Type B pancreatic cell (in vitro differentiated cells): ENCODE results near the gene PAFAH2. TPM values are rescaled to one million over a fixed set of nuclear protein-coding genes. Genes with fewer than 3 reads are reported as not detected.

Experiments
- DNase-seq: peaks from one replicate; pipeline ENCODE4 v3.0.0; 2021; ENCODE audit warnings: mixed read lengths; ENCODE audit not compliant: unreplicated experiment; ENCODE audit errors: extremely low spot score
- H3K27ac Mint-ChIP-seq: 2 replicates; pipeline ENCODE4 v1.8.0; 2021; ENCODE audit warnings: mild to moderate bottlenecking, mixed read lengths
- H3K27me3 Mint-ChIP-seq: 2 replicates; pipeline ENCODE4 v1.8.0; 2021; ENCODE audit warnings: mixed read lengths
- H3K36me3 Mint-ChIP-seq: 2 replicates; pipeline ENCODE4 v1.8.0; 2021; ENCODE audit warnings: mixed read lengths
- H3K4me1 Mint-ChIP-seq: one replicate; pipeline ENCODE4 v1.8.0; 2021; ENCODE audit warnings: mixed read lengths; ENCODE audit not compliant: unreplicated experiment
- H3K4me3 Mint-ChIP-seq: 2 replicates; pipeline ENCODE4 v1.8.0; 2021; ENCODE audit warnings: mild to moderate bottlenecking, mixed read lengths
- H3K9me3 Mint-ChIP-seq: 2 replicates; pipeline ENCODE4 v1.8.0; 2021; ENCODE audit warnings: mixed read lengths
- total RNA-seq: library from RNA; stranded (reverse); gene quantifications from 2 replicates; pipeline ENCODE4 v1.2.1, GENCODE V29; 2021; ENCODE audit warnings: low replicate concordance
- TF ChIP-seq, protein P1 (sequence below): fragments of 200-600 bp; sonication (generic); conservative IDR thresholded peaks from 2 replicates; pipeline ENCODE4 v1.5.0; 2021; ENCODE audit warnings: antibody characterized with exemption, mild to moderate bottlenecking

The PAFAH2 gene
- total RNA-seq, 1 donor from 2014 or later, result 16.7 TPM

DNA sequence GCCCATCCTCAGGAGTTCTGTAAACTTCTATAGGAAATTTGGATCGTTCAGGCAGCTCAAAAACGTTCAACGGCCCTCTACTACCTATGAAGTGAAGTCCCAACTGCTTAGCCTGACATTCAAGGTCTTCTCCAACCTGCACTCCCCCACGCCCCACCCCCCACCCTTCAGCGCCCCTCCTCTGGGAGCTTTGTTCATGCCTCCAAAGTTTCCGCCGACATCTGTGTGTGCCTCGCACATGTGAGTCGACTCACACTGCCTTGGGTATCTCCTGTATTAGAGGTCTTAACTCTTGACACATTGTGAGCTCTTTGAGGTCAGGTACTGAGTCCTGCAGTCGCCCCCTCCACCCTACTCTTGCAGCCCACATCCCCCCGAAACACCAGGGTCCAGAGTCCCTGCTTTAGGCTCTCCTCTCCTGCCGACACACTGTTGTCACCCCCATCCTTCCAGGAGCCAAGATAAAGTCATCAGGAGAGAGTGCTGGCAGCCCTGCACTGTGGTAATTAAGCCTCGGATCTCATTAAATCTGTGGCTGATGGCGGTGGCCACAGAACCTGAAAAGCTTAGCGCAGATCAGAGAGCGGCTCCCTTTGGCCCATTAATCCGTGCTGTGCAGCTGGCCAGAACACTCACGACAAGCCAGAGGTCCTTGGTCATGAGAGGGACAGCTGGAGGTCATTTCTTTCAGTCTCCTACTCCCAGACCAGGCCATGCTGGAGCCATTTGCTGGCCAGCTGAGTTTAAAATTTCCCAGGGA, 1.4 kb upstream of the PAFAH2 start:
- TF ChIP-seq, protein P1, sequence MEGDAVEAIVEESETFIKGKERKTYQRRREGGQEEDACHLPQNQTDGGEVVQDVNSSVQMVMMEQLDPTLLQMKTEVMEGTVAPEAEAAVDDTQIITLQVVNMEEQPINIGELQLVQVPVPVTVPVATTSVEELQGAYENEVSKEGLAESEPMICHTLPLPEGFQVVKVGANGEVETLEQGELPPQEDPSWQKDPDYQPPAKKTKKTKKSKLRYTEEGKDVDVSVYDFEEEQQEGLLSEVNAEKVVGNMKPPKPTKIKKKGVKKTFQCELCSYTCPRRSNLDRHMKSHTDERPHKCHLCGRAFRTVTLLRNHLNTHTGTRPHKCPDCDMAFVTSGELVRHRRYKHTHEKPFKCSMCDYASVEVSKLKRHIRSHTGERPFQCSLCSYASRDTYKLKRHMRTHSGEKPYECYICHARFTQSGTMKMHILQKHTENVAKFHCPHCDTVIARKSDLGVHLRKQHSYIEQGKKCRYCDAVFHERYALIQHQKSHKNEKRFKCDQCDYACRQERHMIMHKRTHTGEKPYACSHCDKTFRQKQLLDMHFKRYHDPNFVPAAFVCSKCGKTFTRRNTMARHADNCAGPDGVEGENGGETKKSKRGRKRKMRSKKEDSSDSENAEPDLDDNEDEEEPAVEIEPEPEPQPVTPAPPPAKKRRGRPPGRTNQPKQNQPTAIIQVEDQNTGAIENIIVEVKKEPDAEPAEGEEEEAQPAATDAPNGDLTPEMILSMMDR, result no peak
- Mint-ChIP-seq H3K36me3 (no peaks in the 10 kb centered on the region), H3K27me3 (peaks cover 3% of the 10 kb centered on the region), H3K27ac (peak overlapping the region; percentile 8), H3K9me3 (no peaks in the 10 kb centered on the region), H3K4me1 (peaks cover 14% of the 10 kb centered on the region), H3K4me3 (no peak overlapping the region)
- DNase-seq, result no peak

DNA sequence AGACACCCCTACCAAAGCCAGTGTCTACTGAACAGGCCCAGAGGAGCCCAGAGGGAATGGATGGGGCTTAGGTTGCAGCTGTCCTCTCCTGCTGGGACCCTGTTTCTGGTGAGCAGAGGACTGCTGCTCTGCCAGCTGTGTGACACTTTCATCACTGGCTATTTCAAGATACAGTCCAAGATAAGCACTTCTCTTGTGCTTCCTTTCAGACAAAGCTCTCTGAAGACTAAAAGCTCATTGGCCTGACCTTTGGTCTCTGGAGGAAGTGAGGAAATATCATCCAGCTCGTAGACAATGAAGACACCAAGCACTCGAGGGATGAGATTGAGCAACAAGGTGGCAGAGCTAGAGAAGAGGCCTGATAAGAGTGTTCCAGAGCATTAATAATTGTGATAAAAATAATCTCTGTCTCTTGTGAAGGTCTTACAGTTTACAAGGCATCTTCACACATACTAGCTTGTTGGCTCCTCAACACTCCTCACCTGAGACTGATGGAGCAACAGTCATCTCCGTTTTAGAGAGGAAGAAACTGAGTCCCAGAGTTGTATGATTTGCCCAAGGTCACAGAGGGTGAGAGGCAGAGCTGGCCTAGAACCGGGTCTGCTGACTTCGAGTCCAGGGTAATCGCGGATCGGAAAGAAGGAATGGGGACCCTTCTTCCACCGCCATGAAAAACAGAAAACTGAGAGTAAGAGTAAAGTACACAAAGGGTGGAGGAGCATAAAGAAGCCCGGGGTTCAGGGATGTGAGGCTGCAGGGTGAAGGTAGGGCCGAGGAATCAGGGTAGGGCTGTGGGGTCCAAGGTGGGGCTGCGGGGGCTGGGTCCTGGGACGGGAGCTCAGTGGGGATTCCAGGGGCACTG, 666 bp downstream of the PAFAH2 start:
- no peak for DNase-seq
- TF ChIP-seq, protein P1, result no peak
- H3K27ac Mint-ChIP-seq, result peak overlapping the region; percentile 96
- H3K9me3 Mint-ChIP-seq, result no peaks in the 10 kb centered on the region
- peaks cover 24% of the 10 kb centered on the region for H3K4me1 Mint-ChIP-seq
- no peaks in the 10 kb centered on the region for H3K27me3 Mint-ChIP-seq
- peak overlapping the region; percentile 96 for H3K4me3 Mint-ChIP-seq
- H3K36me3 Mint-ChIP-seq, result no peaks in the 10 kb centered on the region

DNA sequence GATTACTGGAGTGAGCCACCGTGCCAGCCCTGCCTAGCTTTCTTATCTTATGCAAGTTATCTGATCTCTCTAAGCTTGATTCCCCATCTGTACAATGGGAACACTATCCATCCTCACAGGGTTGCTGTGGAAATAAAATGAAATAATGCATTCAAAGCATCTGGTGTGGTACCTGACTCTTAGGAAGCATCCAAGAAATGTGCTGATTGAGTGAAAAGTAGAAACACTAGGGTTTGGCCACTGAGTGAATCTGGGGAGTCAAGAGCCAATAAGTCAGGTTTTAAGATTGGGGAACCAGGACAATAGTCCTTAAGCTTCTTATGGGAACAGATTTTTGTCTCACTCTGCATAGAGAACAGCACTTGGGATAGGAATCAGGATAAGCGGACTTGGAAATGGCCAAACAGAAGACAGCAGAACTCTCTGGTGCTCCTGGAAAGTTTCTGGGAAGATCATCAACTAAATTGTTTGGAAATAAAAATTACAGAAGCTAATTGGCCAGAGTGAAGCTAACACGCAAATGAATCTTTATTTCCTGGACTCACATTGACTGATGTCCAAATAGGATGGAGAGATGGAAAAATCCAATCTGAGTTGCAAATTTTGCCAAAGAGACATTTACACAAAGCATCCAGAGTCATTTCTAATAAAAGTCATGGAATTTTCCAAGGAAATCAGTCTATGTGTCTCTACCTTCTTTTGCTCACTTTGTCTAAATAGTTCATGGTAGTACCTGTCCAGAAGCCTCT, 3.3 kb downstream of the PAFAH2 start:
- H3K36me3 Mint-ChIP-seq, result no peaks in the 10 kb centered on the region
- TF ChIP-seq, protein P1, result no peak
- H3K27ac Mint-ChIP-seq, result no peak overlapping the region
- H3K4me3 Mint-ChIP-seq, result no peak overlapping the region
- H3K4me1 Mint-ChIP-seq, result peaks cover 33% of the 10 kb centered on the region
- no peaks in the 10 kb centered on the region for H3K9me3 Mint-ChIP-seq
- DNase-seq, result no peak
- H3K27me3 Mint-ChIP-seq, result no peaks in the 10 kb centered on the region

DNA sequence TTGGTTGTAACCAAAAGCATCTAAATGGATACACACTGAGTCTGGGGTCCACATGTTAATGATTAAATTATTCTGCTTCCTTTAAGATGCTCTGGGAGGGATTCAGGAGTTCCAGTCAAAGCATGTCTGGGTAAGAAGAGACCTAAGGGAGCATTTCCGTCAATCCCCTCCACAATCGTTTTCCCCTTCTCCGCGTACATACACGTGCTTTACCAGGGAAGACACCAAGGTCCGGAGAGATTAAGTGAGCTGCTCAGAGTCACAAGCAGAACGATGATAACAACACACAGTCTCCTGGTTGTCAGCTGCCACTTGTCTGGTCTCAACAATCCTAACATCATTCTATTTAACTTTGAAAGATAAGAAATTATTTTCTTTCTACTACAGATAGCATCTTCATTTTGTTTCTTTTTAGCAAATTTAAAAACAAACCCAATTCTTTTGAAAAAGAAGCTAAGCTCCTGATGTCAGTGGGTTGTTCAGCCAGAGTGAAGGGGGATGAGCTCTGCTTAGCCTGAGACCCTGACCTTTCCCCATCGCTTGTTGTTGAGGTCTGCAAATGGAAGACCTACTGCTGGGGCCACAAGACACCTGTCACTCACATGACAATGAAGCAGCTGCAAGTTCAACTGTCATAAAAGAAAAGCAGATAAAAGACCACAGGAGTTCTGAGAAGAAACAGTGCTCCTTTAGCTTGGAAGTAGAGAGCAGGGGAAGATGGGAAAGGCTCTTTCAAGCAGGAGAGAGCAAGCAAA, 4.5 kb downstream of the PAFAH2 start:
- Mint-ChIP-seq H3K27ac (no peak overlapping the region), H3K9me3 (no peaks in the 10 kb centered on the region)

More for the DNA sequence above, 4.5 kb downstream of the PAFAH2 start:
- Mint-ChIP-seq H3K4me1 (peaks cover 29% of the 10 kb centered on the region), H3K4me3 (no peak overlapping the region), H3K36me3 (no peaks in the 10 kb centered on the region), H3K27me3 (no peaks in the 10 kb centered on the region)
- TF ChIP-seq, protein P1, result no peak
- DNase-seq, result no peak
